Activated CD8-positive, alpha-beta T cell treated with anti-CD3 and anti-CD28 coated beads for 36 hours (primary cell): ENCODE measurements around the gene TBC1D4. TPM values are rescaled to one million over a fixed set of nuclear protein-coding genes. Genes with fewer than 3 reads are reported as not detected.

Experiments
- ATAC-seq: fragments of 200-7000 bp; cut with Tn5 transposase; one replicate; pipeline ENCODE4 v1.10.0; 2021; ENCODE audit warnings: mild to moderate bottlenecking, moderate library complexity
- CTCF ChIA-PET: fragments of 350-600 bp; sonication (Branson Sonifier 250); formaldehyde crosslinking; loops from one replicate; lab custom pipeline; 2021; ENCODE audit warnings: antibody characterized with exemption; lab: Charles Lee
- POLR2A ChIA-PET: fragments of 350-600 bp; sonication (Branson Sonifier 250); formaldehyde crosslinking; loops from one replicate; lab custom pipeline; 2021; ENCODE audit warnings: antibody characterized with exemption; lab: Charles Lee
- DNase-seq: peaks from one replicate; pipeline ENCODE4 v3.0.0-alpha.2; 2020
- H3K27ac Mint-ChIP-seq: one replicate; pipeline ENCODE4 v1.8.0; 2021; ENCODE audit warnings: mild to moderate bottlenecking, mixed read lengths
- H3K27me3 Mint-ChIP-seq: one replicate; pipeline ENCODE4 v1.8.0; 2021; ENCODE audit warnings: mixed read lengths
- H3K36me3 Mint-ChIP-seq: one replicate; pipeline ENCODE4 v1.8.0; 2021; ENCODE audit warnings: low read depth, mixed read lengths
- H3K4me1 Mint-ChIP-seq: one replicate; pipeline ENCODE4 v1.8.0; 2021; ENCODE audit warnings: low read depth, mixed read lengths
- H3K4me3 Mint-ChIP-seq: one replicate; pipeline ENCODE4 v1.8.0; 2021; ENCODE audit warnings: mild to moderate bottlenecking, moderate library complexity, mixed read lengths
- H3K9me3 Mint-ChIP-seq: one replicate; pipeline ENCODE4 v1.8.0; 2021; ENCODE audit warnings: mixed read lengths
- intact Hi-C: fragments of 100-400 bp; cut with micrococcal nuclease; formaldehyde crosslinking; loops from one replicate; pipeline ENCODE4 v1.10.0; 2022
- total RNA-seq, 2 experiments: library from RNA; stranded (reverse); gene quantifications; one replicate each; pipeline ENCODE4 v1.2.3, GENCODE V29; 2021
- TF ChIP-seq, protein P1 (sequence below): fragments of 200-600 bp; IDR thresholded peaks from one replicate; pipeline ENCODE4 v1.8.0; 2022; ENCODE audit warnings: antibody characterized with exemption, mild to moderate bottlenecking

Gene TBC1D4
- total RNA-seq, 2 experiments from 2014 or later, result 50.4 to 53.3 TPM

DNA sequence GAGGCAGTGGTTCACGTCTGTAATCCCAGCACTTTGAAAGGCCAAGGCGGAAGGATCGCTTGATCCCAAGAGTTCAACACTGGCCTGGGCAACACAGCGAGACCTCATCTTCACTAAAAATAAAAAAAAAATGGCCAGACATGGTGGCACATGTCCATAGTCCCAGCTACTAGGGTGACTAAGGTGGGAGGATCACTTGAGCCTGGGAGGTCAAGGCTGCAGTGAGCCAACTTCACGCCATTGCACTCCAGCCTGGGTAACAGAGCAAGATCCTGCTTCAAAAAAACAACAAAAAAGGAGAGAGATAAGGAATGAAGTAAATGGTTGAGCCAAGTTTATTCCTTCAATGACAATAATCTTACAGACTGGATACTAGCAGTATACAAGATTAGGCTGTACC is 21.3 kb downstream of the TBC1D4 start:
- CTCF ChIA-PET, result interaction anchor here (1.0 to 1.2 kb wide), 2 partner anchors 15 to 39 kb away, joined by 3 read pairs; no protein-coding TSS in a partner anchor
- DNase-seq (no peak), ATAC-seq (no peak)
- Mint-ChIP-seq H3K4me1 (no peaks in the 10 kb centered on the region), H3K27me3 (peaks cover 13% of the 10 kb centered on the region), H3K4me3 (no peak overlapping the region), H3K27ac (no peak overlapping the region), H3K9me3 (no peaks in the 10 kb centered on the region), H3K36me3 (no peaks in the 10 kb centered on the region)
- POLR2A ChIA-PET, result no interaction called here
- TF ChIP-seq, protein P1, sequence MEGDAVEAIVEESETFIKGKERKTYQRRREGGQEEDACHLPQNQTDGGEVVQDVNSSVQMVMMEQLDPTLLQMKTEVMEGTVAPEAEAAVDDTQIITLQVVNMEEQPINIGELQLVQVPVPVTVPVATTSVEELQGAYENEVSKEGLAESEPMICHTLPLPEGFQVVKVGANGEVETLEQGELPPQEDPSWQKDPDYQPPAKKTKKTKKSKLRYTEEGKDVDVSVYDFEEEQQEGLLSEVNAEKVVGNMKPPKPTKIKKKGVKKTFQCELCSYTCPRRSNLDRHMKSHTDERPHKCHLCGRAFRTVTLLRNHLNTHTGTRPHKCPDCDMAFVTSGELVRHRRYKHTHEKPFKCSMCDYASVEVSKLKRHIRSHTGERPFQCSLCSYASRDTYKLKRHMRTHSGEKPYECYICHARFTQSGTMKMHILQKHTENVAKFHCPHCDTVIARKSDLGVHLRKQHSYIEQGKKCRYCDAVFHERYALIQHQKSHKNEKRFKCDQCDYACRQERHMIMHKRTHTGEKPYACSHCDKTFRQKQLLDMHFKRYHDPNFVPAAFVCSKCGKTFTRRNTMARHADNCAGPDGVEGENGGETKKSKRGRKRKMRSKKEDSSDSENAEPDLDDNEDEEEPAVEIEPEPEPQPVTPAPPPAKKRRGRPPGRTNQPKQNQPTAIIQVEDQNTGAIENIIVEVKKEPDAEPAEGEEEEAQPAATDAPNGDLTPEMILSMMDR, result no peak
- intact Hi-C loops, result no loop called here

DNA sequence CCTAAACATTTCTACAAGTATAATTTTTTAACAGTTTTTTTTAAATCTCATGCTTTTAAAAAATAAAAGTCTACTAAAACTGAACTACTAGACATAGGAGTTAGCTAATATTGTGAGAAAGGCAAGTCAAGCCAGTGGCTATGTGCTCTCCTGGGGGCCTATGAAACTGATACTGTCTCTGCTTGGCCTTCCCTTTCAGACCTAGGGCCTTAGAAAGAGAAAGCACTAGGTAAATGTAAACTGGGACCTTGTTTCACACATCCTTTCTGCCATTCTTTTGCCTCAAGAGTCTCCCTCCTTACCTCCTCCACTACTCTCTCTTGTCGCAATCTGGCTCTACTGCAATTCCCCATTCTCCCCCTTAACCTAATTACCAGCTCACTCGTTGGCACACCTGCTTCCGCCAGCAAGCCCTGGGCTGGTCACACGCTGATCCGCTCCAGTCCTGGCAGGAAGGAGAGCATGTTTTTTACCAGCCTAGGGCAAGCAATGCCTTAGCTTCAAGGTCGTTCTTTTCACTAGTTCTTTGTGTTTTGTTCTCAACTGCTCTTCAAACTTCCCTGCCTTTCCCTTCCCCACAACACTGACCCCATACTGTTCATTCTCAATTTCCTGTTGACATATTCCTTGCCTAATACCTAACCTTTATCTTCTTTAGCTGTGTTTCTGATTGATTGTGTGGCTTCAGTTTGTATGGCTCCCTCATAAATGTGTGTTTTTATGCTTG is 23.1 kb downstream of the TBC1D4 start:
- POLR2A ChIA-PET, result no interaction called here
- Mint-ChIP-seq H3K27ac (no peak overlapping the region), H3K36me3 (no peaks in the 10 kb centered on the region), H3K4me1 (no peaks in the 10 kb centered on the region), H3K4me3 (no peak overlapping the region), H3K9me3 (no peaks in the 10 kb centered on the region), H3K27me3 (peaks cover 12% of the 10 kb centered on the region)
- intact Hi-C loops, result no loop called here
- CTCF ChIA-PET, result no interaction called here
- DNase-seq (no peak), ATAC-seq (no peak)
- TF ChIP-seq, protein P1, result no peak

DNA sequence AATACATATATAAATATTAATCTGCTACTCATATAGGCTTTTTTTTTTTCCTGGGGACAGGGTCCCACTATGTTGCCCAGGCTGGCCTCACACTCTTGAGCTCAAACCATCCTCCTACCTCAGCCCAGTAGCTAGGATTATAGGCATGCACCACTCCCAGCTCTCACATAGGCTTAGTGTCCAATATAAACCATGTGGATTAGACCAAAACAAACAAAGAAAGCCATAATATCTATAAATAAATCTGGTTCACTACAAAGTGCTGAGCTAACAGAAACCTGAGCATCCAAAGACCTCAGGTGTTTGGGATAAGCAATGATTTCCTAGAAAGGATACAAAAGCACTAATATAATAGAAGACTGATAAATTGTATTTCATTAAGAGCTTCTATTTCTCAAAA is 26.0 kb downstream of the TBC1D4 start:
- no peak for DNase-seq
- H3K4me1 Mint-ChIP-seq, result no peaks in the 10 kb centered on the region
- TF ChIP-seq, protein P1, result no peak
- H3K9me3 Mint-ChIP-seq, result no peaks in the 10 kb centered on the region
- ATAC-seq, result no peak
- intact Hi-C loops, result no loop called here
- no peak overlapping the region for H3K27ac Mint-ChIP-seq
- H3K4me3 Mint-ChIP-seq, result no peak overlapping the region
- H3K27me3 Mint-ChIP-seq, result peaks cover 9% of the 10 kb centered on the region
- CTCF ChIA-PET, result interaction anchor here (1.8 kb wide), 1 partner anchor 12 kb away, joined by 5 read pairs; no protein-coding TSS in a partner anchor
- H3K36me3 Mint-ChIP-seq, result no peaks in the 10 kb centered on the region
- POLR2A ChIA-PET, result no interaction called here

DNA sequence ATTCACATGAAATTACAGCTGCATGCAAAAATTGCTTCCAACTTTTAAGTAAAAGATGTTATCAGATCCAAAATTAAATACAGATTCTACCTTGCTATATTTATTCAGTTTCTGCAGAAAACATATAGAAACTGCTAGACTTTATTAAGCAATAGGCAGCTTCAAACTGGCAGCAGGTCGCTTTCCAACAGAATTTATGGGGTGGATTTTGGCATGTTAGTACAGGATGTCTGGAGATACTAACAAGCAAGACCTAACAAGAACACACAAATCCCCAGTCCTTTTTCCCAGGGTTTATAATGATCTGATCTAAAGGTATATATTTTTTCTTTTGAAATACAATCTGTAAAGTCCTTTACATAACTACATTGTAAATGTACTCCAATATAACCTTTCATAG is 27.5 kb downstream of the TBC1D4 start:
- ATAC-seq (no peak), DNase-seq (no peak)
- H3K27me3 Mint-ChIP-seq, result peaks cover 9% of the 10 kb centered on the region
- CTCF ChIA-PET, result interaction anchor here (1.5 kb wide), 1 partner anchor 15 kb away, joined by 3 read pairs; no protein-coding TSS in a partner anchor
- H3K4me1 Mint-ChIP-seq, result no peaks in the 10 kb centered on the region
- TF ChIP-seq, protein P1, result no peak
- no peaks in the 10 kb centered on the region for H3K9me3 Mint-ChIP-seq
- H3K36me3 Mint-ChIP-seq, result no peaks in the 10 kb centered on the region
- no peak overlapping the region for H3K4me3 Mint-ChIP-seq
- H3K27ac Mint-ChIP-seq, result no peak overlapping the region
- POLR2A ChIA-PET, result no interaction called here
- intact Hi-C loops, result no loop called here

DNA sequence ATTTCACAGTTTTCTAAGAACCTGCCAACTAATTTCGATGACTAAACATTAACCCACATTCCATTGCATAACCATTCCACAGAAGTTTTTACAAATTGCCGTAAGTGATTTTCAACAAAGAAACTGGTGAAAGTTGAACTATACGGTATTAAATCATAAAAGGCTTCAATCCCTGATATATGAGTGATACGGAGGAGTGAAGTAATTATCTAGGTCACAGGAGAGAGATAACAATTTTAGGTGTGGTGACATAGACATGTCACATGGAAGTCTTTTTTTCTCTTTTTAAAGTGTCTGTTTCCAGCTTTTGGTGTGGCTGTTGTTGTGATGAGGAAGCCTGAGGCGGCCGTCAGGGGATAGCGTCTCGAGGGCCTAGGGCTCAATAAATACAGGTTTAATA is 29.4 kb downstream of the TBC1D4 start:
- H3K4me3 Mint-ChIP-seq, result no peak overlapping the region
- H3K4me1 Mint-ChIP-seq, result no peaks in the 10 kb centered on the region
- ChIA-PET CTCF (no interaction called here), POLR2A (no interaction called here)
- intact Hi-C loops, result no loop called here
- no peaks in the 10 kb centered on the region for H3K36me3 Mint-ChIP-seq
- H3K9me3 Mint-ChIP-seq, result no peaks in the 10 kb centered on the region
- TF ChIP-seq, protein P1, result no peak
- H3K27ac Mint-ChIP-seq, result no peak overlapping the region
- H3K27me3 Mint-ChIP-seq, result peaks cover 7% of the 10 kb centered on the region
- no peak for DNase-seq
- no peak for ATAC-seq
